Upper lobe of left lung (tissue), 4 donors: Measurements from ENCODE around the gene METTL22.

Experiments used
- EP300 ChIP-seq, 4 donors: sonication (generic); formaldehyde crosslinking; IDR thresholded peaks; one replicate each; pipeline ENCODE4 v1.5.1; 2017; ENCODE audit warnings: antibody characterized with exemption in 4 of 4, control low read depth in 2 of 4
- TF ChIP-seq, protein P1 (sequence below), 6 experiments: fragments of 450-650 bp in 4 of 6; fragments of 200-600 bp in 2 of 6; sonication (generic) in 2 of 6; IDR thresholded peaks; one replicate each; pipeline ENCODE4 v1.5.1; 2016 to 2019; ENCODE audit warnings: antibody characterized with exemption in 6 of 6

DNA sequence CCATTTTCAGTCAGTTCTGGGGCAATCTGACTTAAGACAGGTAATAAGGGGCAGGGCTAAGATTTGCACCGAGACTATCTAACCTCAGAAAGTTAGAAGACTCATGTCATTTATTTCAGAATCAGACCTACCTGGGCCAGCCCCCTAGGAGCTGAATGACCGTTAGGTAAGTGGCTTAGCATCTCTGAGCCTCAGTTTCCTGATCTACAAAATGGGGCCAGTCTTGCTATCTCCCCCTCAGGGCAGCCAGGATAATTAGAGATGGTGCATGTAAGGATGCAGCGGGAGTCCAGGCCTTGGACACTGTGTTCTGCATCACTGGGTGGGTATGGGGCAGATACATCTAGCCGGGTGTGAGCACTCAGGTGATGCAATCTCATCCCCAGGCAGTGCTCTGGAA, 10.4 kb upstream of the METTL22 start:
- TF ChIP-seq, protein P1, sequence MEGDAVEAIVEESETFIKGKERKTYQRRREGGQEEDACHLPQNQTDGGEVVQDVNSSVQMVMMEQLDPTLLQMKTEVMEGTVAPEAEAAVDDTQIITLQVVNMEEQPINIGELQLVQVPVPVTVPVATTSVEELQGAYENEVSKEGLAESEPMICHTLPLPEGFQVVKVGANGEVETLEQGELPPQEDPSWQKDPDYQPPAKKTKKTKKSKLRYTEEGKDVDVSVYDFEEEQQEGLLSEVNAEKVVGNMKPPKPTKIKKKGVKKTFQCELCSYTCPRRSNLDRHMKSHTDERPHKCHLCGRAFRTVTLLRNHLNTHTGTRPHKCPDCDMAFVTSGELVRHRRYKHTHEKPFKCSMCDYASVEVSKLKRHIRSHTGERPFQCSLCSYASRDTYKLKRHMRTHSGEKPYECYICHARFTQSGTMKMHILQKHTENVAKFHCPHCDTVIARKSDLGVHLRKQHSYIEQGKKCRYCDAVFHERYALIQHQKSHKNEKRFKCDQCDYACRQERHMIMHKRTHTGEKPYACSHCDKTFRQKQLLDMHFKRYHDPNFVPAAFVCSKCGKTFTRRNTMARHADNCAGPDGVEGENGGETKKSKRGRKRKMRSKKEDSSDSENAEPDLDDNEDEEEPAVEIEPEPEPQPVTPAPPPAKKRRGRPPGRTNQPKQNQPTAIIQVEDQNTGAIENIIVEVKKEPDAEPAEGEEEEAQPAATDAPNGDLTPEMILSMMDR (IDR thresholded peaks at IDR 0.05) = no peak
- no peak for TF ChIP-seq EP300 (IDR thresholded peaks at IDR 0.05)
